Mesendoderm (in vitro differentiated cells): ENCODE results near the gene MLH3.

Experiments
- DNase-seq: peaks from one replicate; pipeline ENCODE4 v3.0.0; 2013
- H2AK5ac ChIP-seq: 2 replicates; pipeline ENCODE4 v1.6.1; 2013; ENCODE audit warnings: low read length, inconsistent platforms
- H2BK120ac ChIP-seq: 2 replicates; pipeline ENCODE4 v1.6.1; 2013; ENCODE audit warnings: low read depth, mild to moderate bottlenecking, low read length, moderate library complexity, mixed read lengths
- H2BK15ac ChIP-seq: replicated peaks from 2 replicates; pipeline ENCODE4 v1.6.1; 2013; ENCODE audit warnings: low read depth, mild to moderate bottlenecking, moderate library complexity
- H2BK5ac ChIP-seq: 2 replicates; pipeline ENCODE4 v1.6.1; 2013; ENCODE audit warnings: low read length, inconsistent platforms
- H3K18ac ChIP-seq: 2 replicates; pipeline ENCODE4 v1.6.1; 2013; ENCODE audit warnings: mild to moderate bottlenecking, low read length, mixed read lengths
- H3K23ac ChIP-seq: one replicate; pipeline ENCODE4 v1.6.1; 2013; ENCODE audit warnings: low read length
- H3K27ac ChIP-seq: 2 replicates; pipeline ENCODE4 v1.5.1; 2013; ENCODE audit warnings: low read depth, mild to moderate bottlenecking, inconsistent platforms, low read length, moderate library complexity
- H3K27me3 ChIP-seq: 2 replicates; pipeline ENCODE4 v1.6.1; 2013; ENCODE audit warnings: low read length, control low read depth, mild to moderate bottlenecking, inconsistent platforms; ENCODE audit not compliant: insufficient read depth, poor library complexity
- H3K36me3 ChIP-seq: 2 replicates; pipeline ENCODE4 v1.6.1; 2013; ENCODE audit warnings: low read length, inconsistent platforms; ENCODE audit not compliant: control insufficient read depth, insufficient read depth
- H3K4ac ChIP-seq: one replicate; pipeline ENCODE4 v1.6.1; 2013; ENCODE audit warnings: low read depth, mild to moderate bottlenecking, low read length, moderate library complexity
- H3K4me1 ChIP-seq: 2 replicates; pipeline ENCODE4 v1.6.1; 2013; ENCODE audit warnings: low read depth, low read length, inconsistent platforms; ENCODE audit not compliant: control insufficient read depth
- H3K4me2 ChIP-seq: 2 replicates; pipeline ENCODE4 v1.6.1; 2013; ENCODE audit warnings: low read length
- H3K4me3 ChIP-seq: 2 replicates; pipeline ENCODE4 v1.5.1; 2013; ENCODE audit warnings: mild to moderate bottlenecking, low read length
- H3K56ac ChIP-seq: one replicate; pipeline ENCODE4 v1.6.1; 2013; ENCODE audit warnings: low read length
- H3K79me1 ChIP-seq: 2 replicates; pipeline ENCODE4 v1.6.1; 2013; ENCODE audit warnings: low read length, inconsistent platforms
- H3K79me2 ChIP-seq: 2 replicates; pipeline ENCODE4 v1.6.1; 2013; ENCODE audit warnings: mild to moderate bottlenecking, low read length; ENCODE audit not compliant: control insufficient read depth, insufficient read depth
- H3K9ac ChIP-seq: 2 replicates; pipeline ENCODE4 v1.6.1; 2013; ENCODE audit warnings: low read length, inconsistent platforms
- H4K5ac ChIP-seq: one replicate; pipeline ENCODE4 v1.6.1; 2013; ENCODE audit warnings: low read length
- H4K8ac ChIP-seq: one replicate; pipeline ENCODE4 v1.6.1; 2013; ENCODE audit warnings: low read depth, mild to moderate bottlenecking, control low read depth, low read length, moderate library complexity
- WGBS: extraction: QIAGEN DNeasy Blood & Tissue Kit; methylation state at CpG from one replicate; pipeline ENCODE4 v1.1.7; 2013; ENCODE audit warnings: low lambda C conversion rate, missing lambda C conversion rate; ENCODE audit not compliant: insufficient coverage; ENCODE audit errors: extremely low coverage; 5-methylcytosine and 5-hydroxymethylcytosine counted together

MLH3 gene

DNA sequence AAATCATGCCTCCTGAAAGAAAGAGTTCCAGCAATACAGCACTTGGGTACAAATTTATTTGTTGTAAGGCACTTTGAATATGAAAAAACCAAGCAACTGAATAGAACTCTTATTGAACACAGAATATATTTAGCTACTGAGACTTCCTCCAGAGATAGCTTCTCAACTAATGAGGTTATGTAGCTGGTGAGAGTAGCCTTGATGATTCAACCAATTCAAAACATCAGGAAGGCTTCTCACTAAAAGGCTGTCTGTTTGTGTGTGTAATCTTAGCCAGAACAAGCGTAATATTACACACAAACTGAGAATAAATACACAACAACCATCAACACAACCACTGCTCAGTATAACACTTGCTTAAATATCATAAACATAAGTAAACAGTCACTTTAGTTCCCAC lies 28.2 kb downstream of the MLH3 start:
- H3K27ac ChIP-seq = no peak overlapping the region
- no peak overlapping the region for H2BK120ac ChIP-seq
- H3K4me2 ChIP-seq = no peak overlapping the region
- H3K4me1 ChIP-seq = no peaks in the 10 kb centered on the region
- WGBS = no CpG with 5 or more reads among the region's 1 CpG
- H2BK5ac ChIP-seq = no peak overlapping the region
- H3K36me3 ChIP-seq = peaks cover 2% of the 10 kb centered on the region
- no peak overlapping the region for H4K5ac ChIP-seq
- DNase-seq = no peak
- no peak overlapping the region for H3K23ac ChIP-seq
- no peak overlapping the region for H3K9ac ChIP-seq
- no peak overlapping the region for H3K56ac ChIP-seq
- no peak overlapping the region for H3K18ac ChIP-seq
- H3K4me3 ChIP-seq = no peak overlapping the region
- H3K4ac ChIP-seq = no peak overlapping the region
- no peaks in the 10 kb centered on the region for H3K79me2 ChIP-seq
- no peak overlapping the region for H2AK5ac ChIP-seq
- H3K79me1 ChIP-seq = no peaks in the 10 kb centered on the region
- no peak overlapping the region for H2BK15ac ChIP-seq
- no peaks in the 10 kb centered on the region for H3K27me3 ChIP-seq
- no peak overlapping the region for H4K8ac ChIP-seq

DNA sequence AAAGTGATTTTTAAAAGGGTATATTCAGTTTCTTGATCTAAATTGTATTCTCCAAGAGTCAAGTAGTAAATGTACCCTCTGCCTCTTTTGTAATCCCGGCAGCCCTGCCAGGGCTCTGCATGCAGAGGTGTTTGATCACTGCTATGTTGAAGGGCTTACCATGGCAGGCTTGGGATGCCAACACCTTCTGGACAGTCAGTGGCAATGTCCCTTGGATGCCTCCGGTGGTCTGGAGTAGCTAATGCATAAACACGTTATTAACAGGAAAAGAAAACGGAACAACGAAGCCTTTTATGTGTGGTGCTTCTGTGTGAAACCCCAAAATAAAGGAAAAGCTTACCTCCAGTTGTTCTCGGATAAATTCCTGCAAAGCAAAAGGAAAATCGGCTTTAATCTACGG lies 28.6 kb downstream of the MLH3 start:
- peak; percentile 59 for DNase-seq
- no peaks in the 10 kb centered on the region for H3K27me3 ChIP-seq
- H3K9ac ChIP-seq = no peak overlapping the region
- H3K36me3 ChIP-seq = peaks cover 3% of the 10 kb centered on the region
- no peak overlapping the region for H3K56ac ChIP-seq
- H2AK5ac ChIP-seq = no peak overlapping the region
- no peak overlapping the region for H3K4me3 ChIP-seq
- H2BK15ac ChIP-seq = no peak overlapping the region
- H2BK120ac ChIP-seq = no peak overlapping the region
- H3K4me2 ChIP-seq = no peak overlapping the region
- no peak overlapping the region for H4K8ac ChIP-seq
- H3K4me1 ChIP-seq = no peaks in the 10 kb centered on the region
- H3K27ac ChIP-seq = no peak overlapping the region
- no peak overlapping the region for H3K4ac ChIP-seq
- WGBS = no CpG with 5 or more reads among the region's 8 CpGs
- no peaks in the 10 kb centered on the region for H3K79me2 ChIP-seq
- H3K23ac ChIP-seq = no peak overlapping the region
- no peak overlapping the region for H2BK5ac ChIP-seq
- H3K79me1 ChIP-seq = no peaks in the 10 kb centered on the region
- no peak overlapping the region for H4K5ac ChIP-seq
- no peak overlapping the region for H3K18ac ChIP-seq

DNA sequence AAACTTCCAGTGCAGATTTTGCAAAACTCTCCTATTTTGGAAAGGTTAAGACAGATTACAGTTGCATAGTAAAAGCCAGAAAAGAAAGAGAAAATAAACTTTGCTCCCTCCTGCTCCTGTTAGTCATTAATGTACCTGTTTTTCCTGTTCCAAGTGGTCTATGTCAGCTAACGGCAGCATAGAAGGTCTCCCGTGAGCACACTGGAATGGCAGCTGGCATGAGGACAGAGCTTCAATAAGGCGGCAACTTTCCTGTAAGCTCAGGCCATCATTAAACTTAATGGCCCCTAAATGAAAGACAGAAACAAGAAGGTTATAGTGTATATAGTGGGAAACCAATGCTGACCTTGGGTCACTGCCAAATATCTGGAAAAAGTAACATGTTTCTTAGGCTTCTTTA lies 32.6 kb downstream of the MLH3 start:
- WGBS = no CpG with 5 or more reads among the region's 3 CpGs
- Histone ChIP-seq H3K36me3 (peaks cover 5% of the 10 kb centered on the region), H2AK5ac (no peak overlapping the region), H3K27ac (no peak overlapping the region), H3K4me3 (no peak overlapping the region), H3K23ac (no peak overlapping the region), H2BK5ac (no peak overlapping the region), H3K18ac (no peak overlapping the region), H3K4me1 (no peaks in the 10 kb centered on the region), H4K5ac (no peak overlapping the region), H3K79me1 (no peaks in the 10 kb centered on the region), H3K56ac (no peak overlapping the region), H3K27me3 (no peaks in the 10 kb centered on the region), H3K79me2 (no peaks in the 10 kb centered on the region), H3K4ac (no peak overlapping the region), H2BK120ac (no peak overlapping the region), H2BK15ac (no peak overlapping the region), H3K4me2 (no peak overlapping the region), H4K8ac (no peak overlapping the region), H3K9ac (no peak overlapping the region)
- DNase-seq = no peak

DNA sequence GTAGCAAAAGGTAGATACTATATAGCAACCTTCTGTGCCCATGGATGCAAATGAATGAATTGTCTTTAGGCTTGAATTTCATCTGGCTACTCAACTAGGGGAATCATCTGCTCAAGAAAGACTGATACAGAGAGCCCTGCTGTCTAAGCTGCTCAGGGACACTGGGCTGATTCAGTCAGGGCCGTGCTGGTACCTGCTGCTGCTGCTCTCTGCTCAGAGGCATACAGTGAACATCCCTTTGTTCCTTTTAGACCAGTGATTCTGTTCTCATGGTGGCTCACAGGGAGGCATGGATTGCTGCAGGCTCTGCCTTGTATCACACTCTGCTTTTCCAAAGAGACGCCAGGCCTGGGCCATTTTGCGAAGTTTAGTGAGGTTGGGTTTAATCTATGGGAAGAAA lies 34.5 kb downstream of the MLH3 start:
- Histone ChIP-seq H3K4ac (no peak overlapping the region), H3K4me3 (no peak overlapping the region), H3K18ac (no peak overlapping the region), H2BK120ac (no peak overlapping the region), H3K56ac (no peak overlapping the region), H4K8ac (no peak overlapping the region), H3K79me2 (no peaks in the 10 kb centered on the region), H2AK5ac (no peak overlapping the region), H2BK15ac (no peak overlapping the region), H3K4me1 (no peaks in the 10 kb centered on the region), H3K4me2 (no peak overlapping the region), H3K79me1 (no peaks in the 10 kb centered on the region), H3K27ac (no peak overlapping the region), H3K27me3 (no peaks in the 10 kb centered on the region), H3K23ac (no peak overlapping the region), H4K5ac (no peak overlapping the region), H3K9ac (no peak overlapping the region), H2BK5ac (no peak overlapping the region), H3K36me3 (peaks cover 5% of the 10 kb centered on the region)
- DNase-seq = no peak
- no CpG with 5 or more reads among the region's 3 CpGs for WGBS

DNA sequence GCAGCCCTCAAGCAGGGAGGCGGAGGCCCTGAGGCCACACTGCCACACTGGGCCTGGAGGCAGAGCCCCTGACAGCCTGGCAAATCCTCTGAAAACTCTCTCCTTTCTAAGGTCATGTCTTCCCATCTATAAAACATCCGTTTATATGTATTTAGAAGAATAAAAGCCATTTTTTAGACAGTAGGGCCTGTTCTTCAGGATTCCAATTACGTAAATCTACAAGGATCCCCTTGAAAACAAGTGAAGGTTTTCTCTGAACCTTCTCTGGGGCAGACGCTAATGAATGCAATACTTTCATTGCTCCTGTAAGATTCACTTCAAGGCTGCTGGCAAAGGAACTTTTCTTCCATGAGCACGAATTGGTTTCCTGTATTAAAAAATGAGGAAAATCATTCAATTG lies 35.8 kb downstream of the MLH3 start:
- Histone ChIP-seq H3K79me2 (no peaks in the 10 kb centered on the region), H3K23ac (no peak overlapping the region), H2BK120ac (no peak overlapping the region), H4K8ac (no peak overlapping the region), H3K9ac (no peak overlapping the region), H3K18ac (no peak overlapping the region), H3K4me3 (no peak overlapping the region), H2BK5ac (no peak overlapping the region), H3K27me3 (no peaks in the 10 kb centered on the region), H2AK5ac (no peak overlapping the region), H2BK15ac (no peak overlapping the region), H3K4me1 (no peaks in the 10 kb centered on the region), H3K27ac (no peak overlapping the region), H4K5ac (no peak overlapping the region), H3K4me2 (no peak overlapping the region), H3K4ac (no peak overlapping the region), H3K36me3 (peaks cover 5% of the 10 kb centered on the region), H3K79me1 (no peaks in the 10 kb centered on the region), H3K56ac (no peak overlapping the region)
- no peak for DNase-seq
- no CpG with 5 or more reads among the region's 5 CpGs for WGBS

DNA sequence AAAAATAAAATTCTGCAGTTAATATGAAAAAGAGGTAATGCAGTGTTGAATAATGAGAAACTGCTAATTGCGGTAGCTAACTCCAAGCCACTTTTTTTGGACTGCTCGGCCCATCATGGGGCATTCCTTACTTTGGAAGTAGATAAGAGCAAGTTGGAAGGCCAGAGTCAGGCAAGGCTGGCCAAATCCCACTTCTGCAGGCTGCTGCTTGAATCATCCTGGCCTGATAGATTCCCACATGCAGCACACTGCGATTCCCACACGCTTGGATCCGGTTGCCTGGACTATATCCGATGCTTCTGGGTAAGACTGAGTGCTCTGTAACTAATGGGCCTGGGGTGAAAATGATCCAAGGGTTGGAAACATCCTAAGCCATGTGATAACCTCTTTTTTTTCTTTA lies 38.0 kb downstream of the MLH3 start:
- Histone ChIP-seq H3K56ac (no peak overlapping the region), H3K27ac (no peak overlapping the region), H3K4me1 (no peaks in the 10 kb centered on the region), H4K8ac (no peak overlapping the region), H3K23ac (no peak overlapping the region), H3K4ac (no peak overlapping the region), H3K4me3 (no peak overlapping the region), H3K79me1 (no peaks in the 10 kb centered on the region), H2BK15ac (no peak overlapping the region), H2AK5ac (no peak overlapping the region), H3K36me3 (peaks cover 8% of the 10 kb centered on the region), H3K9ac (no peak overlapping the region), H4K5ac (no peak overlapping the region), H3K79me2 (no peaks in the 10 kb centered on the region), H3K4me2 (no peak overlapping the region), H3K18ac (no peak overlapping the region), H2BK5ac (no peak overlapping the region), H2BK120ac (no peak overlapping the region), H3K27me3 (no peaks in the 10 kb centered on the region)
- WGBS = no CpG with 5 or more reads among the region's 6 CpGs
- no peak for DNase-seq
